Measurements from ENCODE around the gene ISL2. TPM values are rescaled to one million over a fixed set of nuclear protein-coding genes. Genes with fewer than 3 reads are reported as not detected.
A peak's percentile ranks its signal among the peaks of the same experiment; 100 is the strongest.
"Not testable (repeated sequence)": the region's sequence is repeated elsewhere in the genome, so short reads cannot be mapped to it uniquely, and the experiment has no call there.

ISL2 gene
- total RNA-seq (0.09 TPM), polyA plus RNA-seq (0.23 TPM)
- long read RNA-seq, donor 1: 0 reads
- long read RNA-seq, donor 2: 0 reads
- long read RNA-seq, donor 3: 0 reads
- long read RNA-seq, donor 4: 0 reads
- long read RNA-seq, donor 5: 0 reads
- long read RNA-seq, donor 6: 0 reads
- long read RNA-seq, donor 7: 0 reads
- long read RNA-seq, donor 8: 0 reads
- long read RNA-seq, donor 9, partial matches to known transcripts: 0 of 1 reads
- long read RNA-seq, donor 9, other reads (novel, unspliced or antisense): 0 of 1 reads
- long read RNA-seq, donor 10: 0 reads

DNA sequence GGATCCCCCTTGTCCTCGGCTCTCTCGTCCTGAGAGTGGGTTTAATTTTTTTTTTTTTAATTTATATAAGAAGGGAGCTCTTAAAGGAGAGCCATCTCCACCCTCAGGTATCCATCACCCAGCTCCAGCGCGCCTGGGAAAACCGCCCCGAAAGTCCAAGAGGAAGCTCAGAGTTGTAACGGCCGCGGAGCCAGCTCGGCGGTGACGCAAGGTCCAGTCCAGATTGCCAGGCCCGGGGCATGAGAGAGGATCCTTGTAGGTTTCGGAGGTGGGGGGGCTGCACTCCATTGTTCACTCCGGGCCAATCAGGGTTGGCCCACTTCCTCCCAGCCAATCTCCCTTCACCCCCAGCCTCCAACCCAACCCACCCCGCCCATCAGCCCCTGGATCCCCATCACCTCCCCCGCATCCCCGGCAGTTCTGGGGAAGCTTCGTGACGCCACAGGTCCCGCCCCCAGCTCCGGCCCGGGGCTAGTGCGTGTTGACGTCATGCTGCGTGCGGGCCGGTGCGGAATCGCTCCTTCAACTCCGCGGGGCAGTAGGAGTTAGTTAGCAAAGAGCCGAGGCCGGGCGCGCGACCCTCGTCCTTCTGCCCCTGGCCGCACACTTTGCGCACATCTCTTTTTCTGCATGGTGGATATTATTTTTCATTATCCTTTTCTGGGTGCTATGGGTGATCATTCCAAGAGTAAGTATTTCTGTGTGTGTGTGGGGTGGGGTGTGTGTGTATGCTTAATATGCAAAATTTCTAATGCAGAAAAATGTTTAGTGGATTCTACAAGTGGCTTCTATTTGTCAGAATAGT lies at the start of gene ISL2:
ISL2 (plus strand) TSS at position 520 of the 805 bp plus-strand sequence; CDS start at position 631, 111 bp downstream.
- Histone ChIP-seq H3K4me3 (ENCODE audit: low read length in 2 of 2) (peak within 1 kb of the TSS; percentile 19 to 36), H3K36me3 (ENCODE audit: control insufficient read depth in 2 of 2, insufficient read depth in 2 of 2, low read length in 1 of 2) (no peaks in the 10 kb centered on the region), H3K9me3 (ENCODE audit: control insufficient read depth in 2 of 2, insufficient read depth in 1 of 2, low read length in 1 of 2) (peaks cover 0 to 10% of the 10 kb centered on the region in 2 donors), H3K4me1 (ENCODE audit: control insufficient read depth in 2 of 2, insufficient read depth in 2 of 2, low read length in 2 of 2) (peaks cover 19 to 47% of the 10 kb centered on the region in 2 donors), H3K27me3 (ENCODE audit: control insufficient read depth in 2 of 2, insufficient read depth in 1 of 2, low read length in 1 of 2) (peaks cover 83 to 94% of the 10 kb centered on the region in 2 donors), H3K27ac (ENCODE audit: low read depth in 1 of 2, low read length in 1 of 2) (no peak within 1 kb of the TSS)
- WGBS: 7% methylated on average over 40 of the region's 40 CpGs
- DNase-seq (ENCODE audit: low read depth in 6 of 9, low spot score in 9 of 9): peak in 1 of 9 donors; percentile 56

DNA sequence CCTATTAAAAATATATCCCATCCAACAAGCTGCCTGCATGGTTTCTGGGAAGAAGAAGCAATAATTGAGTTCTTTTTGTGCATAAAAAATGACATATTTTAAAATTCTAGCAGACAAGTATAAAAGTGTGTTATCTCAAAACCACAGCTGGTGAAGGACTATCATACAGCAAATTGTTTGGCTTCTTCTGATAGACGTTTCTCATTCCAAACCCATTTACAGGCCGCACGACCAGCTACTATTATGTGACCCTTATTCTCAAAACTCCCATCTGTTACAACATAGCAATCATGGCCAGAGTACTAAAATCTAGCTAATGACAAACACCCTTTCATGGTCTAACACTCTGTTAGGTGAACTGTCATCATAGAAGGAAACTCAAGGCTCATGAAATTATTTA lies 47.0 kb upstream of the ISL2 start:
- no peak overlapping the region for H3K4me3 ChIP-seq (ENCODE audit: low read length in 2 of 2)
- no peaks in the 10 kb centered on the region for H3K4me1 ChIP-seq (ENCODE audit: control insufficient read depth in 2 of 2, insufficient read depth in 2 of 2, low read length in 2 of 2)
- H3K9me3 ChIP-seq (ENCODE audit: control insufficient read depth in 2 of 2, insufficient read depth in 1 of 2, low read length in 1 of 2): no peaks in the 10 kb centered on the region
- H3K36me3 ChIP-seq (ENCODE audit: control insufficient read depth in 2 of 2, insufficient read depth in 2 of 2, low read length in 1 of 2): peaks cover 3 to 4% of the 10 kb centered on the region in 2 donors
- no peak for DNase-seq (ENCODE audit: low read depth in 6 of 9, low spot score in 9 of 9)
- no peaks in the 10 kb centered on the region for H3K27me3 ChIP-seq (ENCODE audit: control insufficient read depth in 2 of 2, insufficient read depth in 1 of 2, low read length in 1 of 2)
- 94% methylated on average over 3 of the region's 3 CpGs for WGBS
- no peak overlapping the region for H3K27ac ChIP-seq (ENCODE audit: low read depth in 1 of 2, low read length in 1 of 2)

DNA sequence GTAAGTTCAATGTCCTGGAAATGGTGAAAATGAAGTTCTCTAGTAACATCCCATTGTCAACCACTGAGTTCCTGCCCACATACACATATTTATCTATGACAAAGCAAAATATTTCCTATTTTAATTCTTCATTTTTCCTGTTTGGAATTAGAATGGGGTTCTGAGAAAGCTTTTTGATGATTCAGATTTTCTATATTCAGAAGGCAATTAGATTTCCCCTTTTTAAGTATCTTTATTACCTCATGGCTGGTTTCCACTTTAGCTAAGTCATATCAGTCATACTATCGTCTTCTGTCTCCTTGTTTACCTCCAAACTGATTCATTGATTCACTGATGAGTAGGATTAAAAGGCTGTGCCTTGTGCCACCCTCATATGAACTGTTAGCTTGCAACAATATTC lies 43.2 kb upstream of the ISL2 start:
- no peak for DNase-seq (ENCODE audit: low read depth in 6 of 9, low spot score in 9 of 9)
- peaks cover 3 to 4% of the 10 kb centered on the region in 2 donors for H3K36me3 ChIP-seq (ENCODE audit: control insufficient read depth in 2 of 2, insufficient read depth in 2 of 2, low read length in 1 of 2)
- WGBS: 94% methylated on average over 1 of the region's 1 CpG
- no peak overlapping the region for H3K27ac ChIP-seq (ENCODE audit: low read depth in 1 of 2, low read length in 1 of 2)
- no peaks in the 10 kb centered on the region for H3K4me1 ChIP-seq (ENCODE audit: control insufficient read depth in 2 of 2, insufficient read depth in 2 of 2, low read length in 2 of 2)
- H3K9me3 ChIP-seq (ENCODE audit: control insufficient read depth in 2 of 2, insufficient read depth in 1 of 2, low read length in 1 of 2): no peaks in the 10 kb centered on the region
- H3K27me3 ChIP-seq (ENCODE audit: control insufficient read depth in 2 of 2, insufficient read depth in 1 of 2, low read length in 1 of 2): no peaks in the 10 kb centered on the region
- no peak overlapping the region for H3K4me3 ChIP-seq (ENCODE audit: low read length in 2 of 2)

DNA sequence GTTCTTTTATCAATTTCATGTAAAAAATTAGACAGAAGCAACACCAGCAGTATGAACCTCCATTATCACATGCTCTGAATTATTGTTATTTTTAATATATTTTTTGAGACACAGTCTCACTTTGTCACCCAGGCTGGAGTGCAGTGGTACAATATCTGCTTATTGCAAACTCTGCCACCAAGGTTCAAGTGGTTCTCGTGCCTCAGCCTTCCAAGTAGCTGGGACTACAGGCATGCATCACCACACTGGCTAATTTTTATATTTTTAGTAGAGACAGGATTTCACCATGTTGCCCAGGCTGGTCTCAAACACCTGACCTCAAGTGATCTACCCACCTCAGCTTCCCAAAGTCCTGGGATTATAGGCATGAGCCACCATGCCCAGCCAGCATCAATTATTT lies 42.1 kb upstream of the ISL2 start:
- WGBS: 97% methylated on average over 1 of the region's 1 CpG

DNA sequence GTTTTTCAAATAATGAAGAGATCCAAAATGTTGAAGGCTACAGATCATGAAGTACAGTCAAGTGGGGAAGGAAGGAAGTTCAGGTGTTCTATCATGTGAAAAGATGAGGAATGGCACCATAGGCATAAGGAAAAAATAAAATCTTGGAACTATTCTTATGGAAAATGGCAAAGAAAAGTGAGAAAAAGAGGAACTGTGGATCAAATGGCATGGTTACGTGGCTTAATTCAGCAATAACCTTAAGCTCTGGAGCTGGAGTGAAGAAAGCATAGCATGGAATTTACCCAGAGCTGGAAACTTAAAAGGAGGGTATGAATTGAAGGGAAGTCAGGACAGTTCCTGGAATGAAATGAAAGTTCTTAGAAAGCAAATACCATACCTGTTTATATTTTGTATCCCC lies 39.7 kb upstream of the ISL2 start:
- H3K4me3 ChIP-seq (ENCODE audit: low read length in 2 of 2): no peak overlapping the region
- no peaks in the 10 kb centered on the region for H3K4me1 ChIP-seq (ENCODE audit: control insufficient read depth in 2 of 2, insufficient read depth in 2 of 2, low read length in 2 of 2)
- H3K27ac ChIP-seq (ENCODE audit: low read depth in 1 of 2, low read length in 1 of 2): no peak overlapping the region
- H3K36me3 ChIP-seq (ENCODE audit: control insufficient read depth in 2 of 2, insufficient read depth in 2 of 2, low read length in 1 of 2): peaks cover 0 to under 1% of the 10 kb centered on the region in 2 donors
- no peaks in the 10 kb centered on the region for H3K27me3 ChIP-seq (ENCODE audit: control insufficient read depth in 2 of 2, insufficient read depth in 1 of 2, low read length in 1 of 2)
- 100% methylated on average over 1 of the region's 1 CpG for WGBS
- H3K9me3 ChIP-seq (ENCODE audit: control insufficient read depth in 2 of 2, insufficient read depth in 1 of 2, low read length in 1 of 2): no peaks in the 10 kb centered on the region
- DNase-seq (ENCODE audit: low read depth in 6 of 9, low spot score in 9 of 9): no peak

More for the DNA sequence above, 42.1 kb upstream of the ISL2 start:
- H3K27ac ChIP-seq (ENCODE audit: low read depth in 1 of 2, low read length in 1 of 2); H3K9me3 ChIP-seq (ENCODE audit: control insufficient read depth in 2 of 2, insufficient read depth in 1 of 2, low read length in 1 of 2); H3K4me3 ChIP-seq (ENCODE audit: low read length in 2 of 2); H3K4me1 ChIP-seq (ENCODE audit: control insufficient read depth in 2 of 2, insufficient read depth in 2 of 2, low read length in 2 of 2); DNase-seq (ENCODE audit: low read depth in 6 of 9, low spot score in 9 of 9); H3K27me3 ChIP-seq (ENCODE audit: control insufficient read depth in 2 of 2, insufficient read depth in 1 of 2, low read length in 1 of 2); H3K36me3 ChIP-seq (ENCODE audit: control insufficient read depth in 2 of 2, insufficient read depth in 2 of 2, low read length in 1 of 2): not testable (repeated sequence)

DNA sequence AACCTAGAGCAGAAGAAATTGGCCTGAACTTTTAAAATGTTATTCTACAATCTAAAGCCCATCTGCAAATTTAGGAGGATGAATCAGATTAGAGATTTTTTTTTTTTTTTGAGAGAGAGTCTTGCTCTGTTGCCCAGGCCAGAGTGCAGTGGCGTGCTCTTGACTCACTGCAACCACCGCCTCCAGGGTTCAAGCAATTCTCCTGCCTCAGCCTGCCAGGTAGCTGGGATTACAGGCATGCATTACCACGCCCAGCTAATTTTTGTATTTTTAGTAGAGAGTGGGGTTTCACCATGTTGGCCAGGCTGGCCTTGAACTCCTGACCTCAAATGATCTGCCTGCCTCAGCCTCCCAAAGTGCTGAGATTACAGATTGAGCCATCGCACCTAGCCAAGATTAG lies 38.6 kb upstream of the ISL2 start:
- H3K27ac ChIP-seq (ENCODE audit: low read depth in 1 of 2, low read length in 1 of 2); H3K4me3 ChIP-seq (ENCODE audit: low read length in 2 of 2); H3K9me3 ChIP-seq (ENCODE audit: control insufficient read depth in 2 of 2, insufficient read depth in 1 of 2, low read length in 1 of 2); H3K36me3 ChIP-seq (ENCODE audit: control insufficient read depth in 2 of 2, insufficient read depth in 2 of 2, low read length in 1 of 2); H3K4me1 ChIP-seq (ENCODE audit: control insufficient read depth in 2 of 2, insufficient read depth in 2 of 2, low read length in 2 of 2); DNase-seq (ENCODE audit: low read depth in 6 of 9, low spot score in 9 of 9); H3K27me3 ChIP-seq (ENCODE audit: control insufficient read depth in 2 of 2, insufficient read depth in 1 of 2, low read length in 1 of 2): not testable (repeated sequence)
- 98% methylated on average over 4 of the region's 4 CpGs for WGBS

DNA sequence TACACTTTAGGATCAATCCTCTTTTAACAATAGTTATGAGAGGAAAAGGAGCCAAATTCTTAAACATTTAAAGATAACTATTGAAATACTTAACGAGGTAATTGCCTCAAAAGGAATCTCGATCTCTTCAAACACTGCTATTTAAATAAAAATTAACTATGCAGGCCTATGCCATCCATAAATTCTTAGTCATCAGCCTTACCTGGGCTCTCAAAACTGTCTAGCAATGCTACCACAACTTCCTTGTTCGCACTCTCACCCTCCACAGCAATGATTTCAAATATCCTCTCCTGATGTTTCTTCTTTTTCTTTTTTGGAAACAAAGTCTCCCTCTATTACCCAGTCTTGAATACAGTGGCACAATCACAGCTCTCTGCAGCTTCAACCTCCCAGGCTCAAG lies 37.6 kb upstream of the ISL2 start:
- no peak for DNase-seq (ENCODE audit: low read depth in 6 of 9, low spot score in 9 of 9)
- Histone ChIP-seq H3K9me3 (ENCODE audit: control insufficient read depth in 2 of 2, insufficient read depth in 1 of 2, low read length in 1 of 2) (no peaks in the 10 kb centered on the region), H3K4me3 (ENCODE audit: low read length in 2 of 2) (no peak overlapping the region), H3K27me3 (ENCODE audit: control insufficient read depth in 2 of 2, insufficient read depth in 1 of 2, low read length in 1 of 2) (no peaks in the 10 kb centered on the region), H3K27ac (ENCODE audit: low read depth in 1 of 2, low read length in 1 of 2) (no peak overlapping the region), H3K36me3 (ENCODE audit: control insufficient read depth in 2 of 2, insufficient read depth in 2 of 2, low read length in 1 of 2) (no peaks in the 10 kb centered on the region), H3K4me1 (ENCODE audit: control insufficient read depth in 2 of 2, insufficient read depth in 2 of 2, low read length in 2 of 2) (no peaks in the 10 kb centered on the region)
- 94% methylated on average over 3 of the region's 3 CpGs for WGBS

DNA sequence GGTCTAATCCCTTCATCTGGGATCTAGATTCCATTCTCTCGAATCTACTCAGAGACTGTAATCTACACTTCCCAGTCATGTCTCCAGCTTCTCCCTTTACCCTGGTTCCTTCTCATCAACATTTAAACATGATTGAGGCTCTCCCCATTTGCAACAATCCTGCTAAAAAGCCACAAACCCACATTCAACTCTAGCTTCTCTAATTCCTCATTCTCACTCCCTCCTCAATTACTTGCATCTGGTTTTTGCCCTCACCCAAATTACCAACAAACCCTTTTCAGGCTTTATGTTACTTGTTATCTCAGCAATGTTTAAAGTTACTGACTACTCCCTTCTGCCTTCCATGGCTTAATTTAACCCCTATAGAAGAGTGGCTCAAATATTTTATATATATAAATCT lies 36.8 kb upstream of the ISL2 start:
- Histone ChIP-seq H3K4me3 (ENCODE audit: low read length in 2 of 2) (no peak overlapping the region), H3K9me3 (ENCODE audit: control insufficient read depth in 2 of 2, insufficient read depth in 1 of 2, low read length in 1 of 2) (no peaks in the 10 kb centered on the region), H3K36me3 (ENCODE audit: control insufficient read depth in 2 of 2, insufficient read depth in 2 of 2, low read length in 1 of 2) (no peaks in the 10 kb centered on the region), H3K4me1 (ENCODE audit: control insufficient read depth in 2 of 2, insufficient read depth in 2 of 2, low read length in 2 of 2) (no peaks in the 10 kb centered on the region), H3K27me3 (ENCODE audit: control insufficient read depth in 2 of 2, insufficient read depth in 1 of 2, low read length in 1 of 2) (no peaks in the 10 kb centered on the region), H3K27ac (ENCODE audit: low read depth in 1 of 2, low read length in 1 of 2) (no peak overlapping the region)
- no peak for DNase-seq (ENCODE audit: low read depth in 6 of 9, low spot score in 9 of 9)
- WGBS: 78% methylated on average over 1 of the region's 1 CpG

DNA sequence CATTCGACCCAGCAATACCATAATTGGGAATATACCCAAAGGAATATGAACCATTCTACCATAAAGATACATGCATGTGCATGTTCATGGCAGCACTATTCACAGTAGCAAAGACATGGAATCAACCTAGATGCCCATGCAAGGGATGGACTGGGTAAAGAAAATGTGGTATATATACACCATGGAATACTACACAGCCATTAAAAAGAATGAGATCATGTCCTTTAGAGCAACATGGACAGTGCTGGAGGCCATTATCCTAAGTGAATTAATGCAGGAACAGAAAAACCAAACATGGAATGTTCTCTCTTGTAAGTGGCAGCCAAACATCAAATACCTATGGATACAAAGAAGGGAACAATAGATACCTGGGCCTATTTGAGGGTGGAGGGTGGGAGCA lies 32.7 kb upstream of the ISL2 start:
- H3K27me3 ChIP-seq (ENCODE audit: control insufficient read depth in 2 of 2, insufficient read depth in 1 of 2, low read length in 1 of 2): no peaks in the 10 kb centered on the region
- H3K4me1 ChIP-seq (ENCODE audit: control insufficient read depth in 2 of 2, insufficient read depth in 2 of 2, low read length in 2 of 2): no peaks in the 10 kb centered on the region
- no peak for DNase-seq (ENCODE audit: low read depth in 6 of 9, low spot score in 9 of 9)
- no peaks in the 10 kb centered on the region for H3K9me3 ChIP-seq (ENCODE audit: control insufficient read depth in 2 of 2, insufficient read depth in 1 of 2, low read length in 1 of 2)
- 91% methylated on average over 1 of the region's 1 CpG for WGBS
- no peak overlapping the region for H3K4me3 ChIP-seq (ENCODE audit: low read length in 2 of 2)
- H3K27ac ChIP-seq (ENCODE audit: low read depth in 1 of 2, low read length in 1 of 2): no peak overlapping the region
- no peaks in the 10 kb centered on the region for H3K36me3 ChIP-seq (ENCODE audit: control insufficient read depth in 2 of 2, insufficient read depth in 2 of 2, low read length in 1 of 2)

All from thymus (tissue), 14 donors.